ENCODE measurements around the gene HMBS. TPM values are rescaled to one million over a fixed set of nuclear protein-coding genes. Genes with fewer than 3 reads are reported as not detected.
"Not testable (repeated sequence)": the region's sequence is repeated elsewhere in the genome, so short reads cannot be mapped to it uniquely, and the experiment has no call there.

Gene HMBS
- polyA plus RNA-seq, 4 donors, result 25.6 to 29.4 (median 28.8) TPM

DNA sequence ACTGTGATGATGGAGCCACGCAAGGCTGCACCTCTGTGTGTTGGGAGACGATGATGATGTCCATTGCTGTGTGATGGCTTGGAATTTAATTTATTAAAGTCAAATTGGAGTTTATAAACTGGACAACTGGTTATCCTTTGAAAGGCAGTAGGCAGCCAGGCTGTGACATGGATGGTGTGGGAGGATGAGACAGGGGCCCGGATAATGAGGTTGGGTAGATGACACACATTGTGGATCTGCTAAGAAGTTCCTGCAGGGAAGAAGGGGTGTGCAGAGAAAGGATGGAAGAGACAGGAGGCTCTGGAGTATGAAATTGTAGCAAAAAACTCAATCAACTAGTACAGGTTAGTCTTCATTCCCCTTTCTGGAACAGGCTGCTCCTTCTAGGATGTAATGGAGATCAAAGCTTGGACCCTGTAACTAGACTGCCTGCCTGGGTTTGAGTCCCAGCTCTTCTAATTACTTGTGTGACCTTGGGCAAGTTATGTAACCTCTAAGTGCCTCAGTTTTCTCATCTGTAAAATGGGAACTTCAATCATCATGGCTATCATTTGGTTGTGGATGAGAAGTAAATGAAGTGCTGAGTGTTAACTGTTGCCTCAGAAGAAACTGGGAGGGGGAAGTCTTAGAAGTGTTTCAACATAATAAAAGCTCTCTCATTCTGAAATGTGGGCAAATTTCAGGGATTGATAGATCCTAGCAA, 32.5 kb downstream of the HMBS start:
- no peak for DNase-seq (ENCODE audit: low read depth in 4 of 4, low spot score in 2 of 4)

DNA sequence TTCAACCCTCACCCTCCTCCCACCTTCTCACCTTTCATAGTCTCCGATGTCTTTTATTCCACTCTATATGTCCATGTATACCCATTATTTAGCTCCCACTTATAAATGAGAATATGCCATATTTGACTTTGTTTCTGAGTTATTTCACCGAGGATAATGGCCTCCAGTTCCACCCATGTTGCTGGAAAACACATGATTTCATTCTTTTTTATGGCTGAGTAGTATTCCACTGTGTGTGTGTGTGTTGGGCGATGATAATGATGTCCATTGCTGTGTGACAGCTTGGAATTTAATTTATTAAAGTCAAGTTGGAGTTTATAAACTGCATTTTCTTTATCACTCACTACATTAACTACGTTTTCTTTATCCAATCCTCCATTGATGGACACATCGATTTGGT, 33.5 kb downstream of the HMBS start:
- DNase-seq (ENCODE audit: low read depth in 4 of 4, low spot score in 2 of 4), result no peak

DNA sequence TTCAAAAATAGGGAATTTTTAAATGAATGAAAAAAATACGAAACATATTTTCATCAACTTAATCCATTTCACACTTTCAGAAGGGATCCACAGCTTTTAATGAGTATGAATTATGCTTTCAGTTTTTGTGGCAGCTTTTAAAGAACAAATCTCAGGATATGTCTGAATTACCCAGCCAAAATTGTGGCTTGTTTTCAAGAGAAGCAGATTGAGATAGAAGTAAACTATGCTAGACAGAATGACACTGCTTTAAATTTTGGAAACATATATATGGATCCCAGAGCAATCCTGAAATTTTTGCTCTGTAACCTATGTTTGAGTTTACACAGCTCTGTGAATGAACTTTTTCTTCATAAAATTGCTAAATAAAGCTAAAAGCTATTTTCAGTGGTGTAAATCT, 34.3 kb downstream of the HMBS start:
- no peak for DNase-seq (ENCODE audit: low read depth in 4 of 4, low spot score in 2 of 4)

DNA sequence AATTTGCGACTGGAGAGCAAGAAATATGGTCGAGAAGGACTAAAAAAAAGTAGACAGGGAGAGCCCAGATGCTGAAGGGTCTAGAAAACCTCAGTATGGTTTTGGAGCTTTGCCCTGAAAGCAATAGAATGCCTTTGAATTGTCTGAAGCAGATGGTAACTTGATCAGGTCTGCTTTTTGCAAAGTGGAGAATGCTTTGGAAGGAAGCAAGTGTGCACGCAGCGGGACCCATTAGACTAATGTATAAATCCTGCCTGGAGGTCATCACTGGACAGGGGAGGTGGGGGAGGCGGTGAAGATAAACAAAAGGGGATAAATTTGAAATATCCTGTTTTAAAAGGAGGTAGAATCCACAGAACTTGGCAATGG, 35.9 kb downstream of the HMBS start:
- peak in 2 of 4 donors; percentile 51 to 65 for DNase-seq (ENCODE audit: low read depth in 4 of 4, low spot score in 2 of 4)

DNA sequence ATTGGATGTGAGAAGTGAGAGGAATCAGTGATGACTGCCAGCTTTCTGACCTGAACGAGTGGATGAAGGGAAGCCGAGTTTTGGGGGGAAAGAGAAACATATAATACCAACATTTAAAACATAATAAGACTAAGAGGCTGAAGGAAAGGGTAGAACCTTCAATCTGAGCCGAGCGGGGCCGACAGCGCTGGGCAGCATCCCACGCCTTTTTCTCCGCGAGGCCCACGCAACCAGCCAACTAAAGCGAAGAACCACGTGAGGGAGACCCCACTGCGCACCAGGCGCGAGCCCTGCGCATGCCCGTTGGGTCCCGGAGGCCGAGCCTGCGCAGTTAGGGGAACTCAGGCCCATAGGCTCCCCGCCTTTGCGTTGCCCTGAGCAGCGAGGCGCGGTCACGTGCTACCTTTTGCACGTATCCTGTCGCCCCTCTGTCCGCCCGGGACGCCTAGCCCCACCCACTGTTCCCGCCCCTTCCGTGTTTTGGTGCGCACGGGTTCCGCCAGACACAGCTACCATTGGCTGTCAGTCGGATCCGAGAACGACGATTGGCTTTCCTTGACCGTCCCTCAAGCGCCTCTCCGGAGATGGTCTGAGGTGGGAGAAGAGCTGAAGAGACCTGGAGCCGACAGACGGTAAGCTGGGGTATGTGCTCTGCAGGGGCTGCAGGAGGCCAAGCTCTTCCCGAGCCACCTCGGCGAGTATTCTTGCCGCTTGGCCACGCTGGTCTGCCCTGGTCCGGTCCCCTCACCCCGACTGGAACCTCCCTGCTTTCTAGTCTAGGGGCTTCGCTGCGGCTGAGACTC, 36.5 kb downstream of the HMBS start, which contains the start of gene HINFP:
Gene HINFP, plus strand, starts transcription at position 573 of the 803 bp plus-strand sequence. CDS start 5,365 bp downstream, outside the sequence.
- DNase-seq (ENCODE audit: low read depth in 4 of 4, low spot score in 2 of 4), result peak; percentile 90 to 97 (median 94)

DNA sequence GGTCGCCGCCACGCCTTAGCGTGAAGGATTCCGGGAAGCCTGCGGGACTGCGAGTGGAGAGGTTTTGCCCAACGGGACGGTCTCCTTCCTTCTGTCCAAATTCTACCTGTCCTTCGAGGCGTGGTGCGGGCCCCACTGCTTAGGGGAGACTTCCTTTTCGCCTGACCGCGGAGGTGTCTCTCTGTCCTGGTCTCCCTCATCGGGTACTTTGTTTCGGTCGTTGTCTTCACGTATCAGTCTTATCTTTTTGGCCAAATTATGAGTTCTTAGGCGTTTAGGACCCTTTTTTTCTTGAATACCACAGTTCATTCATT, 37.1 kb downstream of the HMBS start:
- no peak for DNase-seq (ENCODE audit: low read depth in 4 of 4, low spot score in 2 of 4)

DNA sequence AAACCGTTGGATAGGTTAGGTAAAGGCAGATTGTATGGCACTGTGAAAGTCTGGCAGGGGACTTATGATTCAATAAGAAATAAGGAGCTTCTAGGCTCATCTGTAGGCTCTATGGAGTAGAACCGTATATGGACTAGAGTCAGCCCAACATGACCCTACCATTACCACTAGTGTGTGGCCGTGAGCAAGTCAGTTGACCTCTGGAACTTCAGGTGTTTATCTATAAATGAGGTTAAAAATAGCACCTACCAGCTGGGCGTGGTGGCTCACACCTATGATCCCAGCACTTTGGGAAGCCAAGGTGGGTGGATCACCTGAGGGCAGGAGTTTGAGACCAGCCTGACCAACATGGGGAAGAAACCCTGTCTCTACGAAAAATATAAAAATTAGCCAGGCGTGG, 41.1 kb downstream of the HMBS start:
- DNase-seq (ENCODE audit: low read depth in 4 of 4, low spot score in 2 of 4), result no peak

DNA sequence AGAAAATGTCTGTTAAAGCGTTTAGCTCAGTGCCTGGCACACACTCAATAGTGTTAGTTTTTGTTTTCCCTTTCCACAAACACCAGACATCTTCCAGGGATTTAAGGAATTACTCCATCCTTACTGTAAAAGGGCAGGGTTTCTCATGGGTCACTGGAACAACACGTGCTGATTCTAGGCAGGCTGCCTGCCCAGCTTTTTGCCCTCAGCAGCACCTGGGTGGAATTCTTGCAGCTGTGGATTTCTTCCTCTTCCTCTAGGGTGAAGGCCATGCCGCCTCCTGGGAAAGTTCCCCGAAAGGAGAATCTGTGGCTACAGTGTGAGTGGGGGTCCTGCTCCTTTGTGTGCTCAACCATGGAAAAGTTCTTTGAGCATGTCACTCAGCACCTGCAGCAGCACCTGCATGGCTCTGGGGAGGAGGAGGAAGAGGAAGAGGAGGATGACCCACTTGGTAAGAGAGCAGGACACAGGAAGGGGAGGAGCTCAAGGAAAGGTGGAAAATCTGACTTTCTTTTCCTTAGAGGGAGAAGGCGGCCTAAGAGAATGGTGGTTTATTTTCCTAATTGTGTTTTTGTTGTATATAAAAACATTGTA, 42.1 kb downstream of the HMBS start:
- no peak for DNase-seq (ENCODE audit: low read depth in 4 of 4, low spot score in 2 of 4)

DNA sequence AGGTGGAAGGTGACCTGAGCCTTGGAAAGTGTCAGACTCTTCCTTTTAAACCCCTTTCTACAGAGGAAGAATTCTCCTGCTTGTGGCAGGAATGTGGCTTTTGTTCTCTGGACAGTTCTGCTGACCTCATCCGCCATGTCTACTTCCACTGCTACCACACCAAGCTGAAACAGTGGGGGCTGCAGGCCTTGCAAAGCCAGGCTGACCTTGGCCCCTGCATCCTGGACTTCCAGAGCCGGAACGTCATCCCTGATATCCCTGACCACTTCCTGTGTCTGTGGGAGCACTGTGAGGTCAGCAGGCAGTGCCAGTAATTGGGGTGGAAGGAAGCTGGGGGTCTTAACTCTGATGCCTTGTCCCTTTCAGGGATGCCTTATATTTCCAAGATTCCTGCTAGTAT, 46.0 kb downstream of the HMBS start:
- DNase-seq (ENCODE audit: low read depth in 4 of 4, low spot score in 2 of 4), result no peak

DNA sequence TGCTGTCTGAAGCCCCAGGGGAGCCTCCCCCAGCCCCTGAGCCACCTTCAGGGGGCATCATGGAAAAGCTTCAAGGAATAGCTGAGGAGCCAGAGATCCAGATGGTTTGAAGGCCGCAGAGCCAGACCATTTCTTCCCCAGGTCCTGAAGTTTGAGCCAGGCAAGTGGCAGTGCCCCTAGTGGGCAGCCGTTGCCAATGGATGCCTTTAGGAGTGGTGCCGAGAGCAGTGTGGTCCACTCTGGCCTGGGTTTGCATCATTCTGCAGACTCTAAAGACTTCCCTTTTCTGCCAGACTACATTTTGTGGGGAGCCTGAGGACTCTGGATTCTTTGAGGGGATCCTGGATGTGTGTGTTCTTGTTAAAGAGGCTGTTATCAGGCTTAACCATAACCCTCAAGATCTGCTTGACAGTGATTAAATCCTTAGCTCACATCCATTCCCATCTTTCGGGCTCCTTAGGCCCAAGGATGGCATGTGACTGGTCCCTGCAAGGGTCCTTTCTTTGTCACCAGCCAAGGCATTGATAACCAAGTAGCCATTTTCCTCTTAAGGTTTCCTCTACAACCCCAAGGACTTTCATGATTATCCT, 49.8 kb downstream of the HMBS start:
- DNase-seq (ENCODE audit: low read depth in 4 of 4, low spot score in 2 of 4), result no peak

DNA sequence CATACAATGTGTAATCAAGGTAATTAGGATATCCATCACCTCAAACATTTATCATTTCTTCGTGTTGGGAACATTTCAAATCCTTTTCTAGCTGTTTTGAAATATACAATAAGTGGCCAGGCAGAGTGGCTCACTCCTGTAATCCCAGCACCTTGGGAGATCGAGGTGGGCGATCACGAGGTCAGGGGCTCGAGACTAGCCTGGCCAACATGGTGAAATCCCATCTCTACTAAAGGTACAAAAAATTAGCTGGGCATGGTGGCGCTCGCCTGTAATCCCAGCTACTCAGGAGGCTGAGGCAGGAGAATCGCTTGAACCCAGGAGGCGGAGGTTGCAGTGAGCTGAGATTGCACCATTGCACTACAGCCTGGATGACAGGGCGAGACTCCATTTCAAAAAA, 54.6 kb downstream of the HMBS start:
- not testable (repeated sequence) for DNase-seq (ENCODE audit: low read depth in 4 of 4, low spot score in 2 of 4)

Other genes starting within 250 kb of the HMBS start
- gene CXCR5, start 201.0 kb upstream of the HMBS start, polyA plus RNA-seq (ENCODE audit: insufficient read length in 4 of 4), result under 1 TPM in 1 of 4 donors, not detected in 3; 0.05 TPM
- 10 to 100 TPM; 21.0 to 51.6 (median 36.3) TPM for gene BCL9L, start 159.0 kb upstream of the HMBS start, polyA plus RNA-seq (ENCODE audit: insufficient read length in 4 of 4)
- gene UPK2, start 128.6 kb upstream of the HMBS start, polyA plus RNA-seq (ENCODE audit: insufficient read length in 4 of 4), result 10 to 100 TPM in 2 of 4 donors, 1 to 10 TPM in 2; 6.8 to 25.9 (median 10.7) TPM
- under 1 TPM in 1 of 4 donors, not detected in 3; 0.17 TPM for gene FOXR1, start 113.1 kb upstream of the HMBS start, polyA plus RNA-seq (ENCODE audit: insufficient read length in 4 of 4)
- gene CENATAC, start 86.7 kb upstream of the HMBS start, polyA plus RNA-seq (ENCODE audit: insufficient read length in 4 of 4), result 10 to 100 TPM; 12.8 to 55.5 (median 27.3) TPM
- gene RPS25, start 66.5 kb upstream of the HMBS start, polyA plus RNA-seq (ENCODE audit: insufficient read length in 4 of 4), result 1,000 to 10,000 TPM in 3 of 4 donors, 100 to 1,000 TPM in 1; 957 to 1,296 (median 1,137) TPM
- gene TRAPPC4, start 66.1 kb upstream of the HMBS start, polyA plus RNA-seq (ENCODE audit: insufficient read length in 4 of 4), result 100 to 1,000 TPM in 3 of 4 donors, 10 to 100 TPM in 1; 88.9 to 139 (median 111) TPM
- 100 to 1,000 TPM in 2 of 4 donors, 10 to 100 TPM in 2; 79.3 to 109 (median 97.4) TPM for gene SLC37A4, start 54.0 kb upstream of the HMBS start, polyA plus RNA-seq (ENCODE audit: insufficient read length in 4 of 4)
- gene HYOU1, start 27.7 kb upstream of the HMBS start, polyA plus RNA-seq (ENCODE audit: insufficient read length in 4 of 4), result 100 to 1,000 TPM; 108 to 128 (median 121) TPM
- 10 to 100 TPM; 56.5 to 61.0 (median 57.5) TPM for gene VPS11, start 17.1 kb upstream of the HMBS start, polyA plus RNA-seq (ENCODE audit: insufficient read length in 4 of 4)
- 10 to 100 TPM; 47.7 to 64.9 (median 55.5) TPM for gene DPAGT1, start 17.0 kb downstream of the HMBS start, polyA plus RNA-seq (ENCODE audit: insufficient read length in 4 of 4)
- 10 to 100 TPM; 10.1 to 14.2 (median 11.0) TPM for gene C2CD2L, start 22.5 kb downstream of the HMBS start, polyA plus RNA-seq (ENCODE audit: insufficient read length in 4 of 4)
- 10 to 100 TPM; 23.5 to 48.6 (median 38.0) TPM for gene HINFP, start 36.7 kb downstream of the HMBS start, polyA plus RNA-seq (ENCODE audit: insufficient read length in 4 of 4)
- gene ABCG4, start 64.2 kb downstream of the HMBS start, polyA plus RNA-seq (ENCODE audit: insufficient read length in 4 of 4), result 1 to 10 TPM in 1 of 4 donors, under 1 TPM in 3; 0.52 to 1.1 (median 0.80) TPM
- gene NLRX1, start 83.8 kb downstream of the HMBS start, polyA plus RNA-seq (ENCODE audit: insufficient read length in 4 of 4), result 10 to 100 TPM; 10.7 to 14.8 (median 12.6) TPM
- 10 to 100 TPM; 10.9 to 22.2 (median 16.3) TPM for gene NHERF4, start 100.6 kb downstream of the HMBS start, polyA plus RNA-seq (ENCODE audit: insufficient read length in 4 of 4)
- 10 to 100 TPM; 16.1 to 20.9 (median 18.6) TPM for gene CBL, start 121.5 kb downstream of the HMBS start, polyA plus RNA-seq (ENCODE audit: insufficient read length in 4 of 4)
- gene MCAM, start 232.2 kb downstream of the HMBS start, polyA plus RNA-seq (ENCODE audit: insufficient read length in 4 of 4), result 10 to 100 TPM; 52.1 to 58.3 (median 55.0) TPM
- 10 to 100 TPM; 28.1 to 40.8 (median 32.7) TPM for gene RNF26, start 249.6 kb downstream of the HMBS start, polyA plus RNA-seq (ENCODE audit: insufficient read length in 4 of 4)